ENCODE results near the gene RNF169. TPM values are rescaled to one million over a fixed set of nuclear protein-coding genes. Genes with fewer than 3 reads are reported as not detected.

RNF169 gene
- total RNA-seq, 2 experiments from 2014 or later: 15.2 to 16.6 TPM

DNA sequence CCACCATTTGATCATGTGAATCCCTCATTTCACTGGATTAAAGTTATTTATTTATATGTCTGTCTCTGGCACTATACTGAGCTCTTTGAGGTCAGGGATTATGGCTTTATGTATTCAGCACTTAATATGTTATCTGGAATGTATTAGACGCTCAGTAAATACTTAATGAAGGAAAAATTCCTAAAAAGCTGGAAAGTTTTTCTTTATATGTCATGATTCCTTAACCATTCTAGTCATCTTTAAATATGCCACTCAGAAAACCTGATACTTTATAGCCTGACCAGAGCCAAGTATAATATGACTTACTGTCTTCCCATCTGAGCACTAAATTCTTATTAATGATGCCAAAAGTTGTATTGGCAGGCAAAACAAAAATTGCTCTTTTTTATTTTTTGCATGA, 27.1 kb downstream of the RNF169 start:
- H3K4me3 Mint-ChIP-seq: no peak overlapping the region
- peaks cover 11% of the 10 kb centered on the region for H3K36me3 Mint-ChIP-seq (ENCODE audit: low read depth)
- H3K4me1 Mint-ChIP-seq (ENCODE audit: low read depth): peaks cover 3% of the 10 kb centered on the region
- no peak overlapping the region for H3K27ac Mint-ChIP-seq
- no peaks in the 10 kb centered on the region for H3K9me3 Mint-ChIP-seq (ENCODE audit: insufficient read depth)
- no peaks in the 10 kb centered on the region for H3K27me3 Mint-ChIP-seq (ENCODE audit: low read depth)
- DNase-seq (no peak), ATAC-seq (no peak)
- ChIA-PET CTCF (interaction anchor here (1.8 kb wide), 1 partner anchor 36 kb away, joined by 4 read pairs; no protein-coding TSS in a partner anchor), POLR2A (no interaction called here)

DNA sequence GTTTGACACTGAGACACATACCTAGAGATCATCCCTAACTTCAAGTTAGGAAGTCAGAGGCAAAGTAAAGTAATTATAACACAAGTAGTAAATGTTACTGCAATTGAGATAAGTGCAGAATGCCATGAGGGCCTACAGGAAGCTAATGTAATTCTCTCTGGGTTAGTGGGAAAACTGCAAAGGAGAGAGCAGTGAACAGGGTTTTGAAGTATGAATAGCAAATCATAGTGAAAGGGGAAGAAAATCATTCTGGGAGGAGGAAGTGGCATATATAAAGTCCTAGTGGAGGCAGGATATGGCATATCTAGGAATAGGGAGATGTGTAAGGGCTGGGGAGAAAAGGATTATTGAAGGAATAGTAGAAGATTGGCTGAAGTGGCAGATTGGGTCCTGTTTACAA, 27.9 kb downstream of the RNF169 start:
- ATAC-seq (no peak), DNase-seq (no peak)
- peaks cover 3% of the 10 kb centered on the region for H3K4me1 Mint-ChIP-seq (ENCODE audit: low read depth)
- H3K9me3 Mint-ChIP-seq (ENCODE audit: insufficient read depth): no peaks in the 10 kb centered on the region
- H3K27me3 Mint-ChIP-seq (ENCODE audit: low read depth): no peaks in the 10 kb centered on the region
- H3K4me3 Mint-ChIP-seq: no peak overlapping the region
- peaks cover 9% of the 10 kb centered on the region for H3K36me3 Mint-ChIP-seq (ENCODE audit: low read depth)
- H3K27ac Mint-ChIP-seq: peak overlapping the region; percentile 3
- ChIA-PET POLR2A (no interaction called here), CTCF (no interaction called here)

DNA sequence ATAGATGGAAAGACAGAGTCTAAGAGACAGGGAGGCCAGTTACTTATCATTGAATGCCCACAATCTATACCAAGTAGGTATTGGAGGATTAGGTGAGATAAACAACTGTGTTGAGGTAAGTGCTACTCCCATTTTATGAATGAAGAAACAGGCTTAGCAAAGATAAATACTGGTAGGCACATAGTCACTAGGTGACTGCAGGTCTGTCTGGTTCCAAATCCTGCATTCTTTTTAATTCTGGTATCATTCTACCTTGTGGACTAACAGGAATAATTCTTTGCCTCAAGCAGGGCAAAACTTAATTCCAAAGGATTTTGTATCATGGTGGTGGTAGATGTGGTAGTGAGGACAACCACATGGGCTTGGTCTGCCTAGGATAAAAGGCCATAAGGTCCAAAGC, 28.4 kb downstream of the RNF169 start:
- H3K36me3 Mint-ChIP-seq (ENCODE audit: low read depth): peaks cover 9% of the 10 kb centered on the region
- H3K27ac Mint-ChIP-seq: peak overlapping the region; percentile 3
- no peaks in the 10 kb centered on the region for H3K9me3 Mint-ChIP-seq (ENCODE audit: insufficient read depth)
- no peaks in the 10 kb centered on the region for H3K27me3 Mint-ChIP-seq (ENCODE audit: low read depth)
- ChIA-PET CTCF (no interaction called here), POLR2A (no interaction called here)
- H3K4me1 Mint-ChIP-seq (ENCODE audit: low read depth): peaks cover 3% of the 10 kb centered on the region
- DNase-seq (no peak), ATAC-seq (no peak)
- H3K4me3 Mint-ChIP-seq: no peak overlapping the region

GRCh38 chr11:74777877-74778276, 29.2 kb downstream of the RNF169 start:
- Mint-ChIP-seq H3K4me3 (no peak overlapping the region), H3K36me3 (ENCODE audit: low read depth) (peaks cover 9% of the 10 kb centered on the region), H3K27me3 (ENCODE audit: low read depth) (no peaks in the 10 kb centered on the region), H3K4me1 (ENCODE audit: low read depth) (peaks cover 6% of the 10 kb centered on the region), H3K27ac (no peak overlapping the region), H3K9me3 (ENCODE audit: insufficient read depth) (no peaks in the 10 kb centered on the region)
- ATAC-seq (no peak), DNase-seq (no peak)
- POLR2A ChIA-PET: no interaction called here
- CTCF ChIA-PET: interaction anchor here (1.2 kb wide), 1 partner anchor 12 kb away, joined by 3 read pairs; no protein-coding TSS in a partner anchor

DNA sequence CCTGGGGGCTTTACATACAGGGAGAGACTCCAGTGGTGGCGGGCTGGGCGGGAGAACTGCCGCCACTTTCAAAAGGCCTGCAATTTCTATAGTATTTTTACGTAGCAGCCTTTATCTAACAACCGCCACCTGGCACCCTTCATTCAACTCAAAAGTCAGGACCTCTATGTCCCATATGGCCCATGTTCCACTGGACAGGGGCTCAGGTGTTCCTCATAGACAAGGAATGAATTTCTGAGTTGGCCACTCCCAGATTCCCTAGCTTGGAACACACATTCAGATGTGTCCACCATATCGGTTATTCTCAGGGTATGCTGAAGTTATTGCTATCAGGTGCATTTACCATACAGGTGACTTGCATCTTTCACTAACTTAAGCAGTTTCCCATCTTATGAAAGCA, 29.9 kb downstream of the RNF169 start:
- H3K4me3 Mint-ChIP-seq: no peak overlapping the region
- no peak overlapping the region for H3K27ac Mint-ChIP-seq
- DNase-seq: no peak
- peaks cover 13% of the 10 kb centered on the region for H3K4me1 Mint-ChIP-seq (ENCODE audit: low read depth)
- no peaks in the 10 kb centered on the region for H3K27me3 Mint-ChIP-seq (ENCODE audit: low read depth)
- ChIA-PET CTCF (interaction anchor here (1.2 kb wide), 1 partner anchor 11 kb away, joined by 3 read pairs; no protein-coding TSS in a partner anchor), POLR2A (no interaction called here)
- H3K36me3 Mint-ChIP-seq (ENCODE audit: low read depth): peaks cover 9% of the 10 kb centered on the region
- no peaks in the 10 kb centered on the region for H3K9me3 Mint-ChIP-seq (ENCODE audit: insufficient read depth)
- no peak for ATAC-seq

GRCh38 chr11:74780248-74781005, 31.8 kb downstream of the RNF169 start:
- ATAC-seq: no peak
- no peaks in the 10 kb centered on the region for H3K9me3 Mint-ChIP-seq (ENCODE audit: insufficient read depth)
- POLR2A ChIA-PET: no interaction called here

GRCh38 chr11:74783241-74783871, 34.7 kb downstream of the RNF169 start:
- peaks cover 25% of the 10 kb centered on the region for H3K4me1 Mint-ChIP-seq (ENCODE audit: low read depth)
- H3K27ac Mint-ChIP-seq: peak overlapping the region; percentile 77
- CTCF ChIA-PET: interaction anchor here (0.9 to 2.0 kb wide), 4 partner anchors 9 to 44 kb away, joined by 3 to 6 read pairs (median 5); no protein-coding TSS in a partner anchor
- peak; percentile 81 for ATAC-seq
- DNase-seq: peak; percentile 45
- POLR2A ChIA-PET: no interaction called here
- no peaks in the 10 kb centered on the region for H3K27me3 Mint-ChIP-seq (ENCODE audit: low read depth)
- peaks cover 8% of the 10 kb centered on the region for H3K36me3 Mint-ChIP-seq (ENCODE audit: low read depth)
- H3K4me3 Mint-ChIP-seq: peak overlapping the region; percentile 58
- no peaks in the 10 kb centered on the region for H3K9me3 Mint-ChIP-seq (ENCODE audit: insufficient read depth)

More at GRCh38 chr11:74780248-74781005, 31.8 kb downstream of the RNF169 start:
- Mint-ChIP-seq H3K36me3 (ENCODE audit: low read depth) (peaks cover 6% of the 10 kb centered on the region), H3K27ac (no peak overlapping the region), H3K4me1 (ENCODE audit: low read depth) (peaks cover 25% of the 10 kb centered on the region), H3K27me3 (ENCODE audit: low read depth) (no peaks in the 10 kb centered on the region), H3K4me3 (no peak overlapping the region)
- CTCF ChIA-PET: interaction anchor here (0.8 to 1.5 kb wide), 2 partner anchors 9 to 78 kb away, joined by 3 to 4 read pairs; no protein-coding TSS in a partner anchor
- no peak for DNase-seq

GRCh38 chr11:74784234-74784633, 35.6 kb downstream of the RNF169 start:
- Mint-ChIP-seq H3K4me3 (no peak overlapping the region), H3K4me1 (ENCODE audit: low read depth) (peaks cover 25% of the 10 kb centered on the region), H3K9me3 (ENCODE audit: insufficient read depth) (no peaks in the 10 kb centered on the region), H3K27me3 (ENCODE audit: low read depth) (no peaks in the 10 kb centered on the region), H3K36me3 (ENCODE audit: low read depth) (peaks cover 8% of the 10 kb centered on the region), H3K27ac (peak overlapping the region; percentile 47)
- ATAC-seq (no peak), DNase-seq (no peak)
- CTCF ChIA-PET: interaction anchor here (1.5 to 2.0 kb wide), 2 partner anchors 11 to 34 kb away, joined by 3 to 6 read pairs; no protein-coding TSS in a partner anchor
- POLR2A ChIA-PET: no interaction called here

- POLR2A ChIA-PET: no interaction called here
- Mint-ChIP-seq H3K4me1 (ENCODE audit: low read depth) (peaks cover 25% of the 10 kb centered on the region), H3K4me3 (no peak overlapping the region), H3K27ac (no peak overlapping the region), H3K36me3 (ENCODE audit: low read depth) (peaks cover 13% of the 10 kb centered on the region), H3K9me3 (ENCODE audit: insufficient read depth) (no peaks in the 10 kb centered on the region), H3K27me3 (ENCODE audit: low read depth) (no peaks in the 10 kb centered on the region)
- CTCF ChIA-PET: interaction anchor here (1.5 kb wide), 1 partner anchor 35 kb away, joined by 3 read pairs; no protein-coding TSS in a partner anchor
- DNase-seq (no peak), ATAC-seq (no peak)
Observed at GRCh38 chr11:74784726-74785125, 36.1 kb downstream of the RNF169 start.

- Mint-ChIP-seq H3K27me3 (ENCODE audit: low read depth) (no peaks in the 10 kb centered on the region), H3K4me1 (ENCODE audit: low read depth) (peaks cover 25% of the 10 kb centered on the region), H3K9me3 (ENCODE audit: insufficient read depth) (no peaks in the 10 kb centered on the region), H3K4me3 (no peak overlapping the region), H3K36me3 (ENCODE audit: low read depth) (peaks cover 30% of the 10 kb centered on the region), H3K27ac (no peak overlapping the region)
- ChIA-PET CTCF (no interaction called here), POLR2A (no interaction called here)
- ATAC-seq: no peak
- DNase-seq: no peak
Observed at GRCh38 chr11:74786574-74786973, 37.9 kb downstream of the RNF169 start.

GRCh38 chr11:74791333-74792100, 42.9 kb downstream of the RNF169 start:
- Mint-ChIP-seq H3K4me1 (ENCODE audit: low read depth) (no peaks in the 10 kb centered on the region), H3K27ac (no peak overlapping the region), H3K4me3 (no peak overlapping the region), H3K27me3 (ENCODE audit: low read depth) (no peaks in the 10 kb centered on the region), H3K9me3 (ENCODE audit: insufficient read depth) (no peaks in the 10 kb centered on the region), H3K36me3 (ENCODE audit: low read depth) (peaks cover 60% of the 10 kb centered on the region)
- CTCF ChIA-PET: interaction anchor here (2.0 kb wide), 1 partner anchor 8 kb away, joined by 5 read pairs; no protein-coding TSS in a partner anchor
- DNase-seq (no peak), ATAC-seq (no peak)
- POLR2A ChIA-PET: no interaction called here

DNA sequence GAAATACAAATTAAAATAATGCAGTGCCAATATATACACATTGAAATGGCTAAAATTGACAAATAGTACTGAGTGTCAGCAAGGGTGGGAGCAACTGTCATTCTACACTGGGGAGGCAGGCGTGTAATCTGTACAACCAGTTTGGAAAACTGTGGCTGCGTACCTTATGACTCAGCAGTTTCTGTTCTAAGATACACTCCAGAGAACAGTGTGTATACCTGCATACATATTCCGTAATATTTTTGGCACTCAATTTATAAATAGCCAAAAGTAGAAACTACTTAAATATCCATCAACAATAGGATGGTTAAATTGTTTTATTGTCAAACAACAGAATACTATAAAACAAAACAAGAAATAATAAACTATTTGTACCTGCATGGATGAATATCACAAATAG, 57.6 kb downstream of the RNF169 start:
- CTCF ChIA-PET: no interaction called here

More for the DNA sequence above, 57.6 kb downstream of the RNF169 start:
- H3K4me3 Mint-ChIP-seq: no peak overlapping the region
- ATAC-seq (no peak), DNase-seq (no peak)
- H3K36me3 Mint-ChIP-seq (ENCODE audit: low read depth): peaks cover 36% of the 10 kb centered on the region
- H3K9me3 Mint-ChIP-seq (ENCODE audit: insufficient read depth): no peaks in the 10 kb centered on the region
- no peak overlapping the region for H3K27ac Mint-ChIP-seq
- POLR2A ChIA-PET: no interaction called here
- H3K4me1 Mint-ChIP-seq (ENCODE audit: low read depth): peaks cover 7% of the 10 kb centered on the region
- no peaks in the 10 kb centered on the region for H3K27me3 Mint-ChIP-seq (ENCODE audit: low read depth)

Measured in activated CD8-positive, alpha-beta T cell treated with anti-CD3 and anti-CD28 coated beads, Interleukin-2, amount 10 ng/mL, durations not matched to agents 7 days and 5 days (primary cell).